ENCODE results near the gene CHD2.

DNA sequence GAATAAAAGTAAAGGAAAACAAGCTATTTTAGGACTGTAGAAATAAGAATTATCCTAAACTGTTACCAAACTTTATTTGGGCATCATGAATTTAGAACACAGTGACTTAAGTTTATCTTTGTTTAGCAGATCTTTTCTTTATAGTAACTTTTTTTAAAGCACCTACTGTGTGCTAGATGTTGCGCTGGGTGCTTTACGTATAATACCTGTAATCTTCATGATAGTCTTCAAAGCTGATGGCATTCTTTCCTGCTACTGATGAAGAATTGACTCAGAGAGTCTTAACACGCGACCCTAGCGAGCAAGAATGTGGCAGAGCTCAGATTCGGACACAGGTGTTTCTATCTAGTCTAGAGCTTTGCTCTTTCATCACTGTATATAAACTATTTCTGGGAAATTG, 53.9 kb downstream of the CHD2 start:
- no peak for TF ChIP-seq CHD2 (IDR thresholded peaks at IDR 0.05; ENCODE audit: borderline replicate concordance, low read depth, low read length)
- no peak for TF ChIP-seq POLR2AphosphoS5 (IDR thresholded peaks at IDR 0.05; ENCODE audit: low read length)
- no peak for TF ChIP-seq NRF1 (conservative IDR thresholded peaks at IDR 0.05; ENCODE audit: low read depth, low read length)

All from GM12878 (cell line).